SU-DHL-6 (cell line): ENCODE measurements around the gene CMTM7.

ENCODE experiments used
- H2AFZ ChIP-seq: fragments of 200-600 bp; sonication (generic); 2 replicates; pipeline ENCODE4 v1.6.1; 2014; ENCODE audit warnings: low read depth, mild to moderate bottlenecking, moderate library complexity, mixed read lengths, antibody characterized with exemption, low read length; ENCODE audit not compliant: severe bottlenecking
- H3F3A ChIP-seq: fragments of 200-600 bp; shearing (Covaris generic); 2 replicates; pipeline ENCODE4 v1.6.0; 2016; ENCODE audit warnings: antibody characterized with exemption, mild to moderate bottlenecking; ENCODE audit not compliant: insufficient read depth
- H3K27ac ChIP-seq: fragments of 200-600 bp; sonication (generic); 2 replicates; pipeline ENCODE4 v1.5.1; 2016; ENCODE audit warnings: low read depth, mild to moderate bottlenecking, low read length, moderate library complexity, mixed read lengths
- H3K27me3 ChIP-seq: fragments of 200-600 bp; sonication (generic), shearing (Covaris generic); 2 replicates; pipeline ENCODE4 v1.6.0; 2014; ENCODE audit warnings: mild to moderate bottlenecking, low read length
- H3K36me3 ChIP-seq: fragments of 200-600 bp; sonication (generic); 2 replicates; pipeline ENCODE4 v1.6.1; 2014; ENCODE audit warnings: mild to moderate bottlenecking, low read length, mixed read lengths
- H3K4me2 ChIP-seq: fragments of 300-600, 200-600 bp; shearing (Covaris generic), sonication (generic); 2 replicates; pipeline ENCODE4 v1.6.0; 2014; ENCODE audit warnings: low read length, low read depth, mild to moderate bottlenecking; ENCODE audit not compliant: poor library complexity, severe bottlenecking
- H3K4me3 ChIP-seq: fragments of 200-600 bp; sonication (generic); 2 replicates; pipeline ENCODE4 v1.5.1; 2014; ENCODE audit warnings: antibody characterized with exemption, low read length, mild to moderate bottlenecking, mixed read lengths; ENCODE audit not compliant: insufficient read depth, poor library complexity, severe bottlenecking
- H3K79me2 ChIP-seq: fragments of 200-600 bp; sonication (generic); 2 replicates; pipeline ENCODE4 v1.6.1; 2014; ENCODE audit warnings: mild to moderate bottlenecking, low read length, moderate library complexity; ENCODE audit not compliant: insufficient read depth
- H3K9ac ChIP-seq: fragments of 200-600 bp; sonication (generic); 2 replicates; pipeline ENCODE4 v1.7.0; 2014; ENCODE audit warnings: mild to moderate bottlenecking, low read length
- H3K9me2 ChIP-seq: fragments of 200-600 bp; sonication (generic); replicated peaks from 2 replicates; pipeline ENCODE4 v1.6.1; 2014; ENCODE audit warnings: low read length; ENCODE audit not compliant: insufficient read depth
- H3K9me3 ChIP-seq: fragments of 200-600 bp; sonication (generic); 2 replicates; pipeline ENCODE4 v1.6.1; 2014; ENCODE audit warnings: low read length, mixed read lengths; ENCODE audit not compliant: insufficient read depth
- H4K20me1 ChIP-seq: fragments of 200-600 bp; sonication (generic); 2 replicates; pipeline ENCODE4 v1.6.1; 2014; ENCODE audit warnings: low read depth, mild to moderate bottlenecking, antibody characterized with exemption, low read length, moderate library complexity, mixed read lengths
- EZH2phosphoT487 ChIP-seq: fragments of 200-600 bp; sonication (generic), shearing (Covaris generic); conservative IDR thresholded peaks from 2 replicates; pipeline ENCODE4 v1.6.1; 2018; ENCODE audit warnings: mild to moderate bottlenecking, antibody characterized with exemption, low read length, moderate library complexity, mixed read lengths
- TF ChIP-seq, protein P1 (sequence below): fragments of 200-600 bp; sonication (generic); IDR thresholded peaks from one replicate; pipeline ENCODE4 v1.5.1; 2017; ENCODE audit warnings: antibody characterized with exemption, mild to moderate bottlenecking, low read length, moderate library complexity; ENCODE audit not compliant: insufficient read depth, poor library complexity, severe bottlenecking

Gene CMTM7

GRCh38 chr3:32452009-32452408, 60.4 kb downstream of the CMTM7 start:
- no peaks in the 10 kb centered on the region for H3K79me2 ChIP-seq
- no peak overlapping the region for H2AFZ ChIP-seq
- no peaks in the 10 kb centered on the region for H3K9me3 ChIP-seq
- H3K27me3 ChIP-seq: no peaks in the 10 kb centered on the region
- no peak overlapping the region for H3K4me2 ChIP-seq
- H3K4me3 ChIP-seq: no peak overlapping the region
- no peak overlapping the region for H3K27ac ChIP-seq
- TF ChIP-seq, protein P1, sequence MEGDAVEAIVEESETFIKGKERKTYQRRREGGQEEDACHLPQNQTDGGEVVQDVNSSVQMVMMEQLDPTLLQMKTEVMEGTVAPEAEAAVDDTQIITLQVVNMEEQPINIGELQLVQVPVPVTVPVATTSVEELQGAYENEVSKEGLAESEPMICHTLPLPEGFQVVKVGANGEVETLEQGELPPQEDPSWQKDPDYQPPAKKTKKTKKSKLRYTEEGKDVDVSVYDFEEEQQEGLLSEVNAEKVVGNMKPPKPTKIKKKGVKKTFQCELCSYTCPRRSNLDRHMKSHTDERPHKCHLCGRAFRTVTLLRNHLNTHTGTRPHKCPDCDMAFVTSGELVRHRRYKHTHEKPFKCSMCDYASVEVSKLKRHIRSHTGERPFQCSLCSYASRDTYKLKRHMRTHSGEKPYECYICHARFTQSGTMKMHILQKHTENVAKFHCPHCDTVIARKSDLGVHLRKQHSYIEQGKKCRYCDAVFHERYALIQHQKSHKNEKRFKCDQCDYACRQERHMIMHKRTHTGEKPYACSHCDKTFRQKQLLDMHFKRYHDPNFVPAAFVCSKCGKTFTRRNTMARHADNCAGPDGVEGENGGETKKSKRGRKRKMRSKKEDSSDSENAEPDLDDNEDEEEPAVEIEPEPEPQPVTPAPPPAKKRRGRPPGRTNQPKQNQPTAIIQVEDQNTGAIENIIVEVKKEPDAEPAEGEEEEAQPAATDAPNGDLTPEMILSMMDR: no peak
- TF ChIP-seq EZH2phosphoT487: no peak
- no peaks in the 10 kb centered on the region for H3K36me3 ChIP-seq
- no peaks in the 10 kb centered on the region for H3F3A ChIP-seq
- no peak overlapping the region for H3K9ac ChIP-seq
- no peaks in the 10 kb centered on the region for H3K9me2 ChIP-seq
- no peaks in the 10 kb centered on the region for H4K20me1 ChIP-seq

DNA sequence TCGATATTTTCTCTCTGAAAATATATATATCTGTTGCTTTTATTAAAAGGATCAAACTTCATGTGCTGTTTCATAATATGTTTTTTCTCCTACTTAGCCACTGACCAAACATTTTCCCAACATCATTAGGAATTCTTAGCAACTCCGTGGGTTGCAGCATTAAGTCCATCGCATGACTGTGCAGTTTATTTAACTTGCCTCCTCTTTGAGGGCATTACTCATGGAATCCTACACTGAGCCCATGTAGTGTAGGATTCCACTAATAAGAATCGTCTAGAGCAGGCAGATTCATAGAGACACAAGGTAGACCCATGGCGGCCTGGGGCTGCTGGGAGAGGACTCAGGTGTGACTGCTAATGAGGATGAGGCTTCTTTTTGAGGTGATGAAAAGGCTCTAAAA, 61.7 kb downstream of the CMTM7 start:
- Histone ChIP-seq H2AFZ (no peak overlapping the region), H3K9me3 (no peaks in the 10 kb centered on the region), H3K27ac (no peak overlapping the region), H4K20me1 (no peaks in the 10 kb centered on the region), H3K4me3 (no peak overlapping the region), H3K27me3 (no peaks in the 10 kb centered on the region), H3K9ac (no peak overlapping the region), H3K79me2 (no peaks in the 10 kb centered on the region), H3K4me2 (no peak overlapping the region), H3K36me3 (no peaks in the 10 kb centered on the region), H3F3A (no peaks in the 10 kb centered on the region), H3K9me2 (no peaks in the 10 kb centered on the region)
- TF ChIP-seq EZH2phosphoT487: no peak
- TF ChIP-seq, protein P1: no peak

DNA sequence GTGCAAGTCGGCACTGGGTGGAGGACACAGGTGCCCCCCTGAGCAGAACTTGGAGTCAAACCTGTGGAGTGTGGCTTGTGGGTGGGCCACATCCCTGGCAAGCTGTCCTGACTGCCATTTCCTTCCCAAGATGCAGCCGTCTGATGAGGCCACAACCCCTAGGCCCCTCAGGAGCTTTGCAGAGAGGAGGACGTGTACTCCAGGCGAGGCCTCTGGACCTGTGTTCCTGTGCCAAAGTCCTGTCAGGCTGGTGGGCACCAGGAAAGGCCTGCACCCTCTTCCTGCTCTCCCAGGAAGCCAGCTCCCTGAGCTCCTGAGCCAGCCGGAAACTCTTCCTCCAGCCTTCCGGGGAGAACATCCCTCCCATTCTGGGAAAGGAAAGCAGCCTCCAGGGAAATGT, 62.5 kb downstream of the CMTM7 start:
- Histone ChIP-seq H3K9me3 (no peaks in the 10 kb centered on the region), H3K36me3 (no peaks in the 10 kb centered on the region), H2AFZ (no peak overlapping the region), H3F3A (no peaks in the 10 kb centered on the region), H3K4me3 (no peak overlapping the region), H3K27me3 (no peaks in the 10 kb centered on the region), H4K20me1 (no peaks in the 10 kb centered on the region), H3K9ac (no peak overlapping the region), H3K9me2 (no peaks in the 10 kb centered on the region), H3K27ac (no peak overlapping the region), H3K4me2 (no peak overlapping the region), H3K79me2 (no peaks in the 10 kb centered on the region)
- TF ChIP-seq, protein P1: no peak
- TF ChIP-seq EZH2phosphoT487: no peak
